ENCODE results near the gene MID1IP1. TPM values are rescaled to one million over a fixed set of nuclear protein-coding genes. Genes with fewer than 3 reads are reported as not detected.

MID1IP1 gene
- total and polyA plus RNA-seq, 4 donors: 6.8 to 92.0 (median 37.0) TPM

DNA sequence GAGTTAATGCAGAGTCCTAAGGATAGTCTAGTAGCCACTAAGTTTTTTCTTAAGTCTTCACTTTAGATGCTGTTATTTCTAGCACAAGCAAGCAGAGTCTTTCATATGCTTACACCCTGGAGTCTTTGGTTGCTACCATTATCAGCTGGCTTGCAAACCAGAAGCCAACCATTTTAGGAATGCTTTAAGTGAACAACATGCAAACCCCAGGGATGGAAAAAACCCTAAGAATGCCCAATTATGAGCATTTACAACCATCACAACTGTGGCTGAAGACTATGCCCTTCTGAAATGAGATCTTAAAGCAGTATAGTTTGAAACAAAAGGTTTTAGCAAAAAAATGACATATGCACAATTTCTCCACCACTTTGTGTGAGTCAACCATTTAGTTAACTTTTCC lies 6.6 kb downstream of the MID1IP1 start:
- Histone ChIP-seq H3K36me3 (ENCODE audit: control insufficient read depth in 4 of 4, insufficient read depth in 3 of 4, low read depth in 1 of 4, low read length in 3 of 4) (no peaks in the 10 kb centered on the region), H3K27me3 (ENCODE audit: control insufficient read depth in 4 of 4, insufficient read depth in 4 of 4, low read length in 3 of 4) (no peaks in the 10 kb centered on the region), H3K4me3 (ENCODE audit: low read depth in 1 of 3, low read length in 3 of 3) (no peak overlapping the region), H3K4me1 (ENCODE audit: control insufficient read depth in 4 of 4, insufficient read depth in 4 of 4, low read length in 3 of 4) (peaks cover 0 to 10% (median 6%) of the 10 kb centered on the region in 4 donors), H3K9me3 (ENCODE audit: control insufficient read depth in 4 of 4, low read length in 3 of 4) (no peaks in the 10 kb centered on the region), H3K27ac (ENCODE audit: low read depth in 1 of 2, low read length in 2 of 2) (no peak overlapping the region), H3K9ac (ENCODE audit: low read depth in 1 of 2, low read length in 2 of 2) (no peak overlapping the region)
- TF ChIP-seq YY1 (IDR thresholded peaks at IDR 0.05) (no peak), RAD21 (IDR thresholded peaks at IDR 0.05) (no peak), EGR1 (IDR thresholded peaks at IDR 0.05; ENCODE audit: low read depth in 2 of 2) (no peak), MAX (IDR thresholded peaks at IDR 0.05) (no peak), FOXA2 (IDR thresholded peaks at IDR 0.05) (no peak), FOXA1 (IDR thresholded peaks at IDR 0.05) (no peak), HNF4G (IDR thresholded peaks at IDR 0.05) (no peak), ATF3 (IDR thresholded peaks at IDR 0.05) (no peak), GABPA (IDR thresholded peaks at IDR 0.05 in 1 of 2, conservative IDR thresholded peaks at IDR 0.05 in 1 of 2) (no peak), RXRA (IDR thresholded peaks at IDR 0.05) (no peak), REST (IDR thresholded peaks at IDR 0.05) (no peak), JUND (IDR thresholded peaks at IDR 0.05) (no peak), HNF4A (conservative IDR thresholded peaks at IDR 0.05) (no peak), TAF1 (conservative IDR thresholded peaks at IDR 0.05) (no peak), NR2F2 (IDR thresholded peaks at IDR 0.05) (no peak), SP1 (IDR thresholded peaks at IDR 0.05) (no peak)
- TF ChIP-seq, protein P1, sequence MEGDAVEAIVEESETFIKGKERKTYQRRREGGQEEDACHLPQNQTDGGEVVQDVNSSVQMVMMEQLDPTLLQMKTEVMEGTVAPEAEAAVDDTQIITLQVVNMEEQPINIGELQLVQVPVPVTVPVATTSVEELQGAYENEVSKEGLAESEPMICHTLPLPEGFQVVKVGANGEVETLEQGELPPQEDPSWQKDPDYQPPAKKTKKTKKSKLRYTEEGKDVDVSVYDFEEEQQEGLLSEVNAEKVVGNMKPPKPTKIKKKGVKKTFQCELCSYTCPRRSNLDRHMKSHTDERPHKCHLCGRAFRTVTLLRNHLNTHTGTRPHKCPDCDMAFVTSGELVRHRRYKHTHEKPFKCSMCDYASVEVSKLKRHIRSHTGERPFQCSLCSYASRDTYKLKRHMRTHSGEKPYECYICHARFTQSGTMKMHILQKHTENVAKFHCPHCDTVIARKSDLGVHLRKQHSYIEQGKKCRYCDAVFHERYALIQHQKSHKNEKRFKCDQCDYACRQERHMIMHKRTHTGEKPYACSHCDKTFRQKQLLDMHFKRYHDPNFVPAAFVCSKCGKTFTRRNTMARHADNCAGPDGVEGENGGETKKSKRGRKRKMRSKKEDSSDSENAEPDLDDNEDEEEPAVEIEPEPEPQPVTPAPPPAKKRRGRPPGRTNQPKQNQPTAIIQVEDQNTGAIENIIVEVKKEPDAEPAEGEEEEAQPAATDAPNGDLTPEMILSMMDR (IDR thresholded peaks at IDR 0.05; ENCODE audit: low read depth, low read length, missing input control): no peak
- TF ChIP-seq, protein P2, sequence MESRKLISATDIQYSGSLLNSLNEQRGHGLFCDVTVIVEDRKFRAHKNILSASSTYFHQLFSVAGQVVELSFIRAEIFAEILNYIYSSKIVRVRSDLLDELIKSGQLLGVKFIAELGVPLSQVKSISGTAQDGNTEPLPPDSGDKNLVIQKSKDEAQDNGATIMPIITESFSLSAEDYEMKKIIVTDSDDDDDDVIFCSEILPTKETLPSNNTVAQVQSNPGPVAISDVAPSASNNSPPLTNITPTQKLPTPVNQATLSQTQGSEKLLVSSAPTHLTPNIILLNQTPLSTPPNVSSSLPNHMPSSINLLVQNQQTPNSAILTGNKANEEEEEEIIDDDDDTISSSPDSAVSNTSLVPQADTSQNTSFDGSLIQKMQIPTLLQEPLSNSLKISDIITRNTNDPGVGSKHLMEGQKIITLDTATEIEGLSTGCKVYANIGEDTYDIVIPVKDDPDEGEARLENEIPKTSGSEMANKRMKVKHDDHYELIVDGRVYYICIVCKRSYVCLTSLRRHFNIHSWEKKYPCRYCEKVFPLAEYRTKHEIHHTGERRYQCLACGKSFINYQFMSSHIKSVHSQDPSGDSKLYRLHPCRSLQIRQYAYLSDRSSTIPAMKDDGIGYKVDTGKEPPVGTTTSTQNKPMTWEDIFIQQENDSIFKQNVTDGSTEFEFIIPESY (IDR thresholded peaks at IDR 0.05): no peak
- DNase-seq (ENCODE audit: low spot score): no peak
